ENCODE data around the gene TTBK1. TPM values are rescaled to one million over a fixed set of nuclear protein-coding genes. Genes with fewer than 3 reads are reported as not detected.

The TTBK1 gene
- total and polyA plus RNA-seq, 12 donors: 0.17 to 5.4 (median 0.65) TPM

GRCh38 chr6:43278524-43279078 lies 35.3 kb downstream of the TTBK1 start:
- Histone ChIP-seq H3K27me3 (peaks cover 8% of the 10 kb centered on the region), H3K4me3 (no peak overlapping the region), H3K27ac (no peak overlapping the region), H3K9me3 (replicated peaks in 1 of 3) (no peaks in the 10 kb centered on the region), H3K36me3 (replicated peaks in 1 of 2) (no peaks in the 10 kb centered on the region), H3K4me1 (replicated peaks in 1 of 2) (peaks cover 0 to 9% of the 10 kb centered on the region in 2 donors)
- TF ChIP-seq POLR2A (IDR thresholded peaks at IDR 0.05): no peak
- no peak for TF ChIP-seq CTCF (IDR thresholded peaks at IDR 0.05)
- intact Hi-C loops (cut with DNase I): no loop called here
- WGBS, 4 donors: 66 to 95% (median 80%) methylated on average over 4 of the region's 4 CpGs
- no peak for DNase-seq

- peaks cover 0 to 6% of the 10 kb centered on the region in 2 donors for H3K4me1 ChIP-seq (replicated peaks in 1 of 2)
- H3K36me3 ChIP-seq (replicated peaks in 1 of 2): no peaks in the 10 kb centered on the region
- H3K4me3 ChIP-seq: no peak overlapping the region
- intact Hi-C loops (cut with DNase I): no loop called here
- no peak for DNase-seq
- no peaks in the 10 kb centered on the region for H3K9me3 ChIP-seq (replicated peaks in 1 of 3)
- H3K27me3 ChIP-seq: peaks cover 1% of the 10 kb centered on the region
- no peak for TF ChIP-seq CTCF (IDR thresholded peaks at IDR 0.05)
- 86 to 100% (median 87%) methylated on average over 2 of the region's 2 CpGs for WGBS, 4 donors
- no peak overlapping the region for H3K27ac ChIP-seq
These were observed 37.0 kb downstream of the TTBK1 start for GRCh38 chr6:43280234-43280633.

- Histone ChIP-seq H3K4me3 (no peak overlapping the region), H3K9me3 (replicated peaks in 1 of 3) (no peaks in the 10 kb centered on the region), H3K27me3 (no peaks in the 10 kb centered on the region), H3K4me1 (replicated peaks in 1 of 2) (peaks cover 4 to 5% of the 10 kb centered on the region in 2 donors), H3K27ac (no peak overlapping the region), H3K36me3 (replicated peaks in 1 of 2) (no peaks in the 10 kb centered on the region)
- WGBS, 4 donors: 62 to 70% (median 67%) methylated on average over 5 to 9 of the region's 9 CpGs
- DNase-seq: no peak
- intact Hi-C loops (cut with DNase I): no loop called here
- no peak for TF ChIP-seq POLR2A (IDR thresholded peaks at IDR 0.05)
- no peak for TF ChIP-seq CTCF (IDR thresholded peaks at IDR 0.05)
These were observed 38.8 kb downstream of the TTBK1 start for GRCh38 chr6:43282060-43282459.

GRCh38 chr6:43282636-43283513 lies 39.6 kb downstream of the TTBK1 start:
- no peak overlapping the region for H3K4me3 ChIP-seq
- TF ChIP-seq POLR2A (IDR thresholded peaks at IDR 0.05): no peak
- no peaks in the 10 kb centered on the region for H3K9me3 ChIP-seq (replicated peaks in 1 of 3)
- WGBS, 4 donors: 70 to 82% (median 79%) methylated on average over 19 to 32 of the region's 32 CpGs
- H3K4me1 ChIP-seq (replicated peaks in 1 of 2): peaks cover 10 to 11% of the 10 kb centered on the region in 2 donors
- no peak for DNase-seq
- H3K36me3 ChIP-seq (replicated peaks in 1 of 2): no peaks in the 10 kb centered on the region
- H3K27ac ChIP-seq: no peak overlapping the region
- no peaks in the 10 kb centered on the region for H3K27me3 ChIP-seq
- intact Hi-C loops (cut with DNase I): no loop called here
